GM19035 (cell line): ENCODE results near the gene RHOA.
"Not testable (repeated sequence)": the region's sequence is repeated elsewhere in the genome, so short reads cannot be mapped to it uniquely, and the experiment has no call there.

Experiments used
- ATAC-seq: cut with Tn5 transposase; IDR thresholded peaks from one replicate; pipeline ENCODE4 v1.9.1; 2021; ENCODE audit not compliant: unreplicated experiment

Gene RHOA

DNA sequence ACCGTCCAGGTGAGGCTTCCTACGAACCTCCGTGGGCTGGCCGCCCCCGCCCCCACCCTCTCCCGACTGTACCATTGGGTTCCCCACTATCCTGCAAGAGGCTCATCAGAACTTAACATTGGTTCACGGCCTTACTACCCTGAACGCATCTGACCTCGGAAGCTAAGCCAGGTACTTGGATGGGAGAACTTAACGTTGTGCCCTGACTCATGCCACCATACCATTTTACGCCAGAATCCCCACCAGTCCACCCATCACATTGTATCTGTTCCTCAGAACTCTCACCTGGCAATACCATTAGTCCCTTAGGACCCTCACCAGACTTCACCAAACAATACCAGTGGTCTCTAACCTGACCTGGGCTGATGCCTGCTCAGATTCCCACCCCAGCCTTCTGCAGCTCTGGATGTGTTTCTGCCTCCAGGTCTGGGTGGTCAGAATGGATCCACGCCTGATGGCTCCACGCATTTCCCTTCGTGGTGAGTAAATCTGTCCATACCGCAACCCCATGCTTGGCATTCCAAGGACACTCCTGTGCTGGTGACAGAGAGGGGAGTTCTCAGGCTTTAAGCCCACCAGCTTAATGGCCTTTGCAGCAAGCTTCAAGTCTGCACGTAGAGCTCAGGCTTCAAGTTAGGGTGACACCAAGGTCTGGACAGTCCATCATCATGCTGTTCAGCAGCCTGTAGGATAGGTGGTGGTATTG, 1.0 kb upstream of the RHOA start:
- no peak for ATAC-seq

DNA sequence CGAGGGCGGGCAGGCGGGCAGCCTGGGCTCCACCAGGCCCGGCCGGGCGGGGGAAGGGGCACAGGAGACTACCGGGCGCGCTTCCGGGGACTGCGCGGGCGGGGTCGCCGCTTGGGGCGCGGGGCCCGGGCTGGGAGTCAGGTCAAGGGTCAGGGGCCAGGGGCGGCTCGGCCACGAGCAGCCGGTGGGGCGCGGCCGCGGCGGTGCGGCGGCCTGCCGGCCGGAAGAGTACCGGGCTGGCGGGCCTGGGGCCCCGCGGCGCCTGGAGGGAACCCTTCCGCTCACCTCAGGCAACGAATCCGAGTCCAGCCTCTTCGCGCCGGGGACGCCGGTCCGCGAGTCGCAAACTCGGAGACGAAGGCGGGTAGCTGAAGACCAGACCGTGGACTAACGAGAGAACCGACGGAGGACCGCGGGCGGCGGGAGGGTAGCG, 225 bp downstream of the RHOA start:
- ATAC-seq = peak; percentile 36

GRCh38 chr3:49410846-49411534, 786 bp downstream of the RHOA start:
- ATAC-seq = no peak

GRCh38 chr3:49410066-49410845, 1.5 kb downstream of the RHOA start:
- ATAC-seq = no peak

GRCh38 chr3:49406571-49407565, 4.9 kb downstream of the RHOA start:
- no peak for ATAC-seq

DNA sequence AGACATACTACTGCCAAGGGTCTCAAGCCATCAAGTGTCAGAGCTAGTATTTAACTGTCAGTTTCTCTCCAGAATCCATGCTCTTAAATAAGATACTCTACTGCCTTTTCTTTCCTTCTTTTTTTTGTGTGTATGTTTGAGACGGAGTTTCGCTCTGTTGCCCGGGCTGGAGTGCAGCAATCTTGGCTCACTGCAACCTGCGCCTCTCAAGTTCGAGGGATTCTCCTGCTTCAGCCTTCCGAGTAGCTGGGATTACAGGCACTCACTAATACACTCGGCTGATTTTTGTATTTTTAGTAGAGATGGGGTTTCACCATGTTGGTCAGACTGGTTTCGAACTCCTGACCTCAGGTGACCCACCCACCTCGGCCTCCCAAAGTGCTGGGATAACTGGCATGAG, 6.2 kb downstream of the RHOA start:
- ATAC-seq = not testable (repeated sequence)

DNA sequence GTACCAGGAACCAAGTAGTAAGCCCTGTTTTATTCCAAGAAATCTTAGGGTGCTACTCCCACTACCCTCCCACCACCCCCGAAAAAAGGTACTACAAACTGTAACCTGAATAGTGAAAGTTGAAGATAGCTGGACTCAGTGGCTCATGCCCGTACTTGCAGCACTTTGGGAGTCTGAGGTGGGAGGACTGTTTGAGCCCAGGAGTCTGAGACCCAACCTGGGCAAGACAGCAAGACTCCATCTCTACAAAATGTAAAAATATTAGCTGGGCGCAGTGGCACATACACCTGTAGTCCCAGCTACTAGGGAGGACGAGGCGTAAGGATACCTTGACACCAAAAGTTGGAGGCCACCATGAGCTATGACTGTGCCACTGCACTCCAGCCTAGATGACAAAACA, 7.9 kb downstream of the RHOA start:
- ATAC-seq = no peak

DNA sequence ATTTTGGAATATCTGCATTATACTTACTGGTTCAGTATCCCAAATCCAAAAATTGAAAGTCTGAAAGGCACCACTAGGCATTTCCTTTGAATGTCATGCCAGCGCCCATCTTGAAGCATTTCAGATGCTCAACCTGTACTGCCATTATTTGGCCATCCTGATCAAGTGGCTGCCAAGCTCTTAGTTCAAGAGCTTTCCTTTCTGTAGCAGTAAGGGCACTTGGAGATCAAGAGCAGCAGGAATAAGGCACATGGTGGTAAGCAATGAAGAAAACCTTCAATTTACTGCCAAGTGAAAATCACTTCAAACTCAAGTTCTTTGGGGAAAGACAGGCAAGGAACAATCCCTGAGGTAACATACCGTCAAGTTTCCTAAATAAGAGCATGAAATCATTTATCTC, 10.0 kb downstream of the RHOA start:
- ATAC-seq = no peak

- ATAC-seq = no peak
Measured at GRCh38 chr3:49399461-49399860, 12.3 kb downstream of the RHOA start.

DNA sequence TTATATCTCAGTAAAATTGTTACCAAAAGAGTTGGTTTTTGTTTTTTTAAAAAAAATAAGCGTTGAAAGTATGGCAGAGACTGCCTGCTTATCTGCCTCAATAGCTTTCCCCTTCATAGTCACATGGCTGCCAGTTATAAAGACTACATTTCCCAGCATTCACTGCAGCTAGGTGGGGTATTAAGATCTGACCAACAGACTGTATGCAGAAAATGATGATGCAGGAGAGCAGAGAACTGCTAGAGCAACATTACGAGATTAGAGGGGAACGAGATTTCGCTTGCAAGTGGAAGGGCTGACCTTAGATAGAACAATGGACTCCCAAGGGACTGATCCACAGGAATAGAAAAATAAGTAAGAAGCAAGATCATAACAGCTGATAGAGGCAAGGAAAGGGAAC, 14.3 kb downstream of the RHOA start:
- ATAC-seq = no peak

GRCh38 chr3:49391310-49391709, 20.5 kb downstream of the RHOA start:
- not testable (repeated sequence) for ATAC-seq

DNA sequence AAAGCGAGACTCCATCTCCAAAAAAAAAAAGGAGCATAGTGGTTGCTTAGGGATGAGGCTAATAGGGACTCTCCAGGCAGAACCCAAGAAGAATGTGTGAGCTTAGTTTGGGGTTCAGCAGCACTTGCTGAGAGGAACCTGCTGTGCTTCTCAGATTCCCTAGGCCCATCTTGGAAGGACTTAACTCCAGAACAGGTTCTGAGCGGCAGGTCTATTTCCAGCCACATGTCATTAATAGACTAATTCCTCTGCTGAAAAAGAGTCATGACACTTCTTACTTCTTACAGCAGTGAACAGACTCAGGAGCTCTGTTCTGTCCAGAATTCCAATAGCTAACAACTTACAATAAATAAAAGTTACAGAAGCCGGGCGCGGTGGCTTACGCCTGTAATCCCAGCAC, 22.5 kb downstream of the RHOA start:
- ATAC-seq = no peak

GRCh38 chr3:49388289-49388820, 23.4 kb downstream of the RHOA start:
- no peak for ATAC-seq

DNA sequence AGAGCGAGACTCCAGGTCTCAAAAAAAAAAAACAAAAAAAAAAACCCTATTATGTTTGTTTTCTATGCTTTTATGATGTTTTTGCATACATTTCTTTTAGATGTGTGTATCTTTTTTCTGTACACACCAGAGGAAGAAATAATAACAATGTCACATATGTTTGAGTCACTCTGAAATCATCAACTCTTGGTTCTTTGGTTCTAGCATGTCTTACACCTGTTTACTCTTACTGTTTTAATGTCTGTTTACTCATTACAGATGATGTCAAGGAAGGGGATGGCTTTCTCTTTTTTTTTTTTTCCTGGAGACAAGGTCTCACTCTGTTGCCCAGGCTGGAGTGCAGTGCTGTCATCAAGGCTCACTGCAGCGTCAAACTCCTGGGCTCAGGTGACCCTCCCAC, 24.1 kb downstream of the RHOA start:
- no peak for ATAC-seq

GRCh38 chr3:49386056-49386756, 25.6 kb downstream of the RHOA start:
- ATAC-seq = no peak

DNA sequence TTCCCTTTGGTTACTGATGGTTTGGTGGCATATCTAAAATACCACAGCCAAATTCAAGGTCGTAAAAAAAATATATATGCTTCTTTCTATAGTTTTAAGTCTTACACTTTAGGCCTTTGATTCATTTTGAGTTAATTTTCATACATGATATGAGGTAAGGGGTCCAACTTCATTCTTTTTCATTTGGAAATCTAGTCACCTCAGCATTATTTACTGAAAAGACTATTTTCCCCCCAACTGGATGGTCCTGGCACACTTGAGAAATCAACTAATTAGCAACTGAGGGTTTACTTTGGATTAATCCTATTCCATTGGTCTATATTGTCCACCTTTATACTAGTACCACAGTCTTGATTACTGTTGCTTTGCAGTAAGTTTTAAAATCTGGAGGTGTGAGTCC, 26.2 kb downstream of the RHOA start:
- ATAC-seq = no peak

DNA sequence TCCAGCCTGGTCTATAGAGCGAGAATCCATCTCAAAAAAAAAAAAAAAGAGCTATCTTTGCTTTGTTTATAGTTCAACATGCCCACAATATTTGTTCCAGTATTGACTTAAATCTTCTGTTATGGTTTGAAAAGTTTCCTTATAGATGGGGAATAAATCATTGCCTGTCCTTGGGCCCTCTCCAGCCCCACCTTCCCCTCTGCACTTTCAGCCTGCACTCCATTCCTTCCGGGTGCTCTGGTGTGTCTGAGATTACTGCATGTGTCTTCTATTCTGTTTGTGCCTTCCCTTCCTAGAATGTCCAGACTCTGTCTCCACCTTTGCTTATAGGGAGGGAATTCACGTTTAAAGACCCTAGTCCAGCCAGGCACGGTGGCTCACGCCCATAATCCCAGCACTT, 28.4 kb downstream of the RHOA start:
- ATAC-seq = no peak

- no peak for ATAC-seq
Measured at GRCh38 chr3:49378249-49378895, 33.4 kb downstream of the RHOA start.

- no peak for ATAC-seq
Measured at GRCh38 chr3:49377483-49377882, 34.3 kb downstream of the RHOA start.
